Subcutaneous abdominal adipose tissue (tissue), 5 donors: ENCODE results near the gene APOB.

Source experiments
- H3K27ac ChIP-seq: one replicate; pipeline ENCODE4 v1.7.0; 2013; ENCODE audit warnings: low read depth, mild to moderate bottlenecking, inconsistent platforms, low read length, moderate library complexity
- H3K27me3 ChIP-seq, 5 donors: one replicate each; pipeline ENCODE4 v1.7.0; 2013; ENCODE audit warnings: low read length in 5 of 5, inconsistent platforms in 1 of 5; ENCODE audit not compliant: control insufficient read depth in 5 of 5, insufficient read depth in 4 of 5
- H3K36me3 ChIP-seq, 5 donors: one replicate each; pipeline ENCODE4 v1.7.0; 2013; ENCODE audit warnings: low read length in 5 of 5; ENCODE audit not compliant: control insufficient read depth in 5 of 5, insufficient read depth in 5 of 5
- H3K4me1 ChIP-seq, 5 donors: one replicate each; pipeline ENCODE4 v1.7.0; 2013; ENCODE audit warnings: low read length in 5 of 5, mild to moderate bottlenecking in 3 of 5, moderate library complexity in 1 of 5; ENCODE audit not compliant: control insufficient read depth in 5 of 5, insufficient read depth in 5 of 5
- H3K4me3 ChIP-seq, 5 donors: one replicate each; pipeline ENCODE4 v1.7.0; 2013; ENCODE audit warnings: low read length in 5 of 5, low read depth in 1 of 5
- H3K9ac ChIP-seq, 5 donors: one replicate each; pipeline ENCODE4 v1.7.0; 2013; ENCODE audit warnings: low read length in 5 of 5, mild to moderate bottlenecking in 4 of 5, moderate library complexity in 3 of 5
- H3K9me3 ChIP-seq, 5 donors: one replicate each; pipeline ENCODE4 v1.7.0; 2013; ENCODE audit warnings: low read length in 5 of 5; ENCODE audit not compliant: control insufficient read depth in 5 of 5
- donor health status: healthy.
- donor health status: healthy.
- donor health status: healthy.
- donor health status: healthy.
- donor health status: healthy.

The APOB gene

DNA sequence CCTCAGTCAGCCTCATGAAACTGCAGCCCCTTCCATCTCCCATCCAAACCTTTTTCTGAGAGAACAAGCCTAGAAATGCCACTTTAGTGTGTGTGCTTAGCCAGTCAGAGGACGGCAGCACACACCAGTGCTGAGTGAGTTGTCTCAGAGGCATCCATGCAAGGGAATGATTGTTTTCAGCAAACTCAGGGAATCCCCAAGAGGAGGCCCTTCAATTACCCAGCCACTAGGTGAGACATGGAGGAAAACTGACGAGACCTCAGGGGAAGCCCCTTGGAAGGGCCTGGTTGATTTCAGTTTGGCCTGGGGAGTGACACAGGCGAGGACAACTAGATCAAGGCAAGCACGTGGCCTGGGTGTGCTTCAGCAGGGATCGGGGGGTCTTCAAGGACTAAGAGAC, 49.7 kb downstream of the APOB start:
- Histone ChIP-seq H3K27me3 (no peaks in the 10 kb centered on the region), H3K9ac (no peak overlapping the region), H3K4me1 (peaks cover 0 to 16% (median 8%) of the 10 kb centered on the region in 5 donors), H3K27ac (no peak overlapping the region), H3K9me3 (no peaks in the 10 kb centered on the region), H3K4me3 (no peak overlapping the region), H3K36me3 (no peaks in the 10 kb centered on the region)

DNA sequence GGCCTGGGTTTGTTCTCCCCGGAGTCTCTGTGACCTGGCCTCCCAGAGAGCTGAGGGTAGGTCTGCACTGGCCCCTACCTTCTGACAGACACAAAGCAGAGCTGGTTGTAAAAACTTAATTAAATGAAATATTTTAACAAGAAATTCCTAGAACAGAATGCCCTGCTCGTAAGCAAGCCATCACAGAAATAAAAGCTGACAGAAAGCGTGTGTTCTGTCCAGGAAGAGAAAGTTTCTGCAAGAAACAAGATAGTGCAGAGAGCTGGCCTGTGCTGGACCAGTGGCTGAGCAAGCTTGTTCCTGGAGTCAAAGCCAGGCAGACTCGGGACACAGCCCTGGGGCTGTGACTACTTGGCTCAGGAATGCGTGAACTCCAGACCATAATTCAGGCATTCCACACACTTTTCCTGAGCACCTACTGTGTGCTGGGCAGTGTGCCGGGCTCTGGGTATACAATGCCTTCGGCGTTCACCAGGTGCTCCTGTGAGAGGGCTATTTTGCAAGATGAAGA, 51.6 kb downstream of the APOB start:
- H3K9ac ChIP-seq, result no peak overlapping the region

DNA sequence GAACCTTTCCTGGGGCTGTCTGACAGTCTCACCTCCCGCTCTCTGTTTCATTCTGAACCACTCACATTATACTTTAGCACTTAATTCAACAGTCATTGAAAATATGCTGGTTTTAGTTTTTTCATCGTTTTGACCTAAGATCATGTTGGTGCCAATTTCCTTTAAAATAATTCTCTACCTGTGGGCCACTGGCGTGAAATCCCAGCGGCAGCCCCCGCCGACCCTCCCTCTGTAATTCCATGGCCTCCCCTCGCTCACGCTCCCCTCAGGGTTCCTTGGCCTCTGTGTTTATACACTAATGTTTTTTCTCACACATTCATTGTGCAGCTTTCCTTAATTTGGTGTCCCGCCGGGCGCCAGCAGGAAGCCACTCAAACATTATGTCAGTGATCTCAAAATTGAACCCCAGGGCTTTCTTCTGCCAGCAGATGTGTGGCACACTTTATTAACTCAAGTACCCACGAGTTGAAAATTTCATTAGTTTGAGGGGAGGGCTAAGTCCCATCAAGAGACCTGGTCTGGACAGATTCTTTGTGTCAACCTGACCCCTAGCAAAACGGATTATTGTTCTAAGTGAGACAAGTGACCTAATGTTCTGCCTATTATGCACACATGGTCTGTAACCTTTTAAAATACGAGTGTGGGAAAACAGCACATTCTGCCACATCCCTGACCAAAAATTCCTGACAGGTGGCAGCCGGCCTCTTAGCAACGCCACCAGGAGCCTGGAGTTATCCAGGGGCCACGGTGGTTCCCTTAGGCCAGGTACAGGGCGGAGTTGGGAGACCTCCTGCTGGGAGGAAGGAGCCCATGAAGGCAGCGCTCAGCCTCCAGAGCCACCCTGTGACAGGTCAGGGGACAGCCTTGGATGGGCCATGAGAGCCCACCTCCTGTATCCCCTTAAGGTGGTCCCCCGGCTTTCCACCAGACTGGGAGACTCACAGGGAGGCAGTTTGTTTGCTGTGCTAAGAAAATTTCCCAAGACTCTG, 53.1 kb downstream of the APOB start:
- no peak overlapping the region for H3K4me3 ChIP-seq
- H3K27ac ChIP-seq, result no peak overlapping the region
- peaks cover 0 to 35% (median 24%) of the 10 kb centered on the region in 5 donors for H3K4me1 ChIP-seq
- no peaks in the 10 kb centered on the region for H3K27me3 ChIP-seq
- H3K9ac ChIP-seq, result no peak overlapping the region
- H3K9me3 ChIP-seq, result no peaks in the 10 kb centered on the region
- H3K36me3 ChIP-seq, result no peaks in the 10 kb centered on the region

More for the DNA sequence above, 51.6 kb downstream of the APOB start:
- H3K4me3 ChIP-seq, result no peak overlapping the region
- no peaks in the 10 kb centered on the region for H3K27me3 ChIP-seq
- no peaks in the 10 kb centered on the region for H3K9me3 ChIP-seq
- no peak overlapping the region for H3K27ac ChIP-seq
- no peaks in the 10 kb centered on the region for H3K36me3 ChIP-seq
- peaks cover 0 to 19% (median 13%) of the 10 kb centered on the region in 5 donors for H3K4me1 ChIP-seq

DNA sequence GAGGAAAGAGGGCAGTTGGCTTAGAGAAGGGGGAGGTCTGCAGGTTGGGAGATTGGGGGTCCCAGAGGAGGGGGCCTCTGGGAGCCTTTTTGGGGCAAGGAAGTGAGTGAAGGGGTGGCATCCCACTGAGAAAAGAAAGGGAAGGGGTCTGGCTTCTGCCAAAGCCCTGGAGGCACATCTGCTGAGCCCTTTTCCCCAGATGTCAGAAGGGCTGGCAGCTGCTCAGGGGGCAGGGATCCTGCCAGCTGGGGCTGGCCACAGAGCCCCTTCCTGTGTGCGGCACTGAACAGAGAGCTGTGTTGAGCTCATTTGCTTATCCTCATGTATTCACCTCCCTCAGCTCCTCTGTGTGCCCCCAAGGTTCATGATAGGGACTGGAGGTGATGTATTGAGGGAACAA, 54.5 kb downstream of the APOB start:
- Histone ChIP-seq H3K9me3 (no peaks in the 10 kb centered on the region), H3K36me3 (no peaks in the 10 kb centered on the region), H3K4me1 (peaks cover 0 to 41% (median 32%) of the 10 kb centered on the region in 5 donors), H3K27me3 (no peaks in the 10 kb centered on the region), H3K9ac (no peak overlapping the region), H3K27ac (no peak overlapping the region), H3K4me3 (no peak overlapping the region)

DNA sequence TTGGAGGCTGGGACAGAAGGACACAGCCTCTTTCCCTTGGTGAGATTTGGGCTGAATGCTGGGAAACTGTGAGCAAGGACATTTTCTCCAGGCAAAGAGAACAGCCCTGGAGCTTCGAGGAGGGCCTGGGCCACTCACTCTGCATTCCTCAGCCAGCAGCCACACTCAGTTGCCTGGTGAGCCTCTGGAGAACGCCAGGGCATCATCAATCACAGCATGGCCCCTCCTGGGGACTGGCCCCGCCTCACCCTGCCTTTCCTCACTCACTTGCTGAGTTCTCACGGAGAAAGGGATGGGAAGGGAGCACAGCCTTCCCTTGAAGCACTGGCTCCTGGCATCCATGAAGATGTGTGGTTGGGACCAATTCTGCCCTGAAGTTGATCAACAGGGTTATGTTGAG, 55.0 kb downstream of the APOB start:
- peaks cover 0 to 41% (median 32%) of the 10 kb centered on the region in 5 donors for H3K4me1 ChIP-seq
- no peak overlapping the region for H3K9ac ChIP-seq
- no peaks in the 10 kb centered on the region for H3K9me3 ChIP-seq
- H3K27me3 ChIP-seq, result no peaks in the 10 kb centered on the region
- H3K27ac ChIP-seq, result no peak overlapping the region
- H3K4me3 ChIP-seq, result no peak overlapping the region
- no peaks in the 10 kb centered on the region for H3K36me3 ChIP-seq

DNA sequence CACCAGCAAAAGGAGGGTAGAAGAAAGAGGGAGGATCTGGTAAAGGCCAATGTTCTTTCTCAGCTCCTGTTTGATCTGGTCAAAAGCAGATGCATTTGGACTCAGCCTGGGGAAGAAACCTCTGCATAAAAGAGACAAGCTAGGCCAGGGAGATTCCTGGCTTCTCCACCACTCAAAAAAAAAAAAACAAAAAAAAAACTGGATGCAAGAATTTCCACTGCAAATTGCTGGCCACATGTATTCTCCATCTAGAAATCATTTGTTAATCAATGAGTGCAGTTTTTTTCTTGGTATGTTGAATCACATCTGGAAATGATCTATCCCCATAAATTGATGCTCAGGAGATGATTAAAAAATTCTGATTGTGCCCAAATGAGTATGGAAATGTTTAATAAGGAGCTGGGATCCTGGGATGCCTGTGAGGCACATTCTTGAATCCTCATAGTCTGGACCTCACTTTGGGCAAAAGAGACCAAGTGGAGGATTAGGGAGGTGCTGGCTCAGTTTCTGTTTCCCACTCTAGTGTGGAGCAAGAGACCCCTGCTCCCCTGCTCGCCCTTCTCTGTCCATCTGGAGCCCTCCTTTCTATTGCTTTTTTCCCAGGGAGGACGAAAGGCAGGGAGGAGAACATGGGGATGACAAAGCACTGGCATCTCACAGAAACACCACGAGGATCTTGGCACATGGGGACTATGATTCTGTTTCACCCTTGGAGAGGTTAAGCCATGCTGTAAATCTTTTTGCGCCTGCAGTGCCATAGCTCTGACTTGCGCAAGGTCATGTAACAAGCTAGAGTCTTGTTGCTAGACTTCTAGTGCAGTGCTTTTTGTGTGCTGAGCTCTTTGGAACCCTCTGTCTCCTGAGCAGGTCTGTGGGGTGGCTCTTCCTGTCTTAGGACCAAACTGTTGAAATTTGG, 57.6 kb downstream of the APOB start:
- H3K27me3 ChIP-seq, result peaks cover 0 to 4% (median 0%) of the 10 kb centered on the region in 5 donors
- H3K27ac ChIP-seq, result no peak overlapping the region
- no peaks in the 10 kb centered on the region for H3K9me3 ChIP-seq
- H3K9ac ChIP-seq, result no peak overlapping the region
- H3K36me3 ChIP-seq, result no peaks in the 10 kb centered on the region
- H3K4me3 ChIP-seq, result no peak overlapping the region
- peaks cover 0 to 33% (median 32%) of the 10 kb centered on the region in 5 donors for H3K4me1 ChIP-seq

DNA sequence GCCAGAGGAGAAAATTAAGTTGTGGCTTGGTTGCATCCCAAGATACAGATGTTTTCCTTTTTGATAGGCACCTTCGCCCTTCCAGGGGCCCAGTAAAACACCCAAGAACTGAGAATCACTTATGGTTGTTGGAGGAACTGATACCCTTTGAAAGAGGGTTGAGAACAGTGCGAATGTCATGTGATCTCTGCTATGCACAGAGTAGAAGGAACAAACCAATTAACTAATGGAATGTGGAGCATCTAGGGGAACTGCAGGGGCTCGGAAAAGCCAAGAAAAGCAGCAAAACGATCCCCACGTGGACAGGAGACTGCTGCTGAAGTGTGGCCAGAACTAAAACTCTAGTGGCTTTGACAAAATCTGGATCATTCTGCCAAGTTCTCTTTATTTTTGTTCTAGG, 58.8 kb downstream of the APOB start:
- peaks cover 0 to 33% (median 32%) of the 10 kb centered on the region in 5 donors for H3K4me1 ChIP-seq
- no peaks in the 10 kb centered on the region for H3K9me3 ChIP-seq
- H3K4me3 ChIP-seq, result no peak overlapping the region
- no peaks in the 10 kb centered on the region for H3K36me3 ChIP-seq
- no peak overlapping the region for H3K27ac ChIP-seq
- H3K27me3 ChIP-seq, result peaks cover 0 to 8% (median 0%) of the 10 kb centered on the region in 5 donors
- no peak overlapping the region for H3K9ac ChIP-seq

DNA sequence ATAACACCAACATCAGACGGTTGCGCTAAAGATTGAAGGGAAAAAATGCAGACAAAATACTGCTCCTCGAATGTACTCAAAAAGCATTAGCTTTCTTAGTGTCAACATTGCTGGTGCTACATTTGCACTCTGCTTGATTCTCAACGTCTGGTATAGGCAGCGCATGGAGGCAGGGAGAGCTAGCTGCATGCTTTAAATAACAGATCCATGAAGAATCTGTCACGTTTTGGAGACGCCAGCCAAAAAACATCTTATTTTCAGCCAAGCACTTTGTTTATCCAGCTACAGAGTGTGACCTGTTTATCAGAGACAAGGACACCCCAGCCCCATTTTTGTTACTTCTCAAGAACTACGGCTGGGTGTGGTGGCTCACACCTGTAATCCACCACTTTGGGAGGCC, 59.5 kb downstream of the APOB start:
- Histone ChIP-seq H3K4me1 (peaks cover 0 to 29% (median 27%) of the 10 kb centered on the region in 5 donors), H3K9ac (no peak overlapping the region), H3K4me3 (no peak overlapping the region), H3K9me3 (no peaks in the 10 kb centered on the region), H3K27ac (no peak overlapping the region), H3K27me3 (peaks cover 0 to 8% (median 0%) of the 10 kb centered on the region in 5 donors), H3K36me3 (no peaks in the 10 kb centered on the region)

DNA sequence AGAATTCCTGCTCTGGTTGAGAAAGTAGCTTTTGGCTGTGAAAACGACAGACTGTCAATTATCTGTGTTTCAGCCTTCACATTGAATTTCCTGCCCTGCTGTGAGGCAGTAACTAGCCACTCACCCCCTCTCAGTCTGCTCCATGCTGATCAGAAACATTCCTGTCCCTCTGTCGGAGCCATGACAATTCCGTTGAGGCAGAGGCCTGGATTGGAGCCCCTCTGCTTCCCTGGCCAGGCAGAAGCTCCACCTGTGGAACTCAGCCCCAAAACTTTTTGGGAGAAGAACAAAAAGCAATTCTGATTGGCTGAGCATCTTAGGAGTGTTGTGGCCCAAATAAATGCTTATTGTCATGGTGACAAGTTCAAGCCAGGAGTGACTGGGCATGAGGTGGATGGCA, 60.0 kb downstream of the APOB start:
- H3K9me3 ChIP-seq, result no peaks in the 10 kb centered on the region
- no peaks in the 10 kb centered on the region for H3K36me3 ChIP-seq
- peaks cover 0 to 23% (median 21%) of the 10 kb centered on the region in 5 donors for H3K4me1 ChIP-seq
- H3K27ac ChIP-seq, result no peak overlapping the region
- H3K27me3 ChIP-seq, result peaks cover 0 to 8% (median 0%) of the 10 kb centered on the region in 5 donors
- no peak overlapping the region for H3K4me3 ChIP-seq
- no peak overlapping the region for H3K9ac ChIP-seq
